GM19438 (cell line): ENCODE results near the gene PRRC2B.
"Not testable (repeated sequence)": the region's sequence is repeated elsewhere in the genome, so short reads cannot be mapped to it uniquely, and the experiment has no call there.

Experiments
- ATAC-seq: cut with Tn5 transposase; IDR thresholded peaks from one replicate; pipeline ENCODE4 v1.9.1; 2021; ENCODE audit warnings: low read depth; ENCODE audit not compliant: unreplicated experiment

The PRRC2B gene

DNA sequence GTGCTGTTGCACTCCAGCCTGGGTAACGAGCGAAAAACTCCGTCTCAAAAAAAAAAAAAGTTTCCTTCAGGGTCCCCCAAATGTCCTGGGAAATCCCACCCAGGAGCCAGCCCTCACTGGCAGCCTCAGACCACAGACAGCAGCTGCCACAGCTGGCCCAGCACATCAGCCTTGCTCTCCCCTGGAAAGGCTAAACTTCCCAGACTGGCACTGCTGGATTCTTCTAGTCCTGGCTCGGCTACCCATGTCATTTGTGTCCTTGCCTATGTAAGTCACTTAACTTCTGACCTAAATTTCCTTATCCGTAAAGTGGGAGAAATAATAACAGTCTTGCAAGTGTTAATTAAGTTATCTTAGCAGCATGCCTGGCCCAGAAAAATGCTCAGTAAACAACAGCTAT is 8.6 kb upstream of the PRRC2B start:
- no peak for ATAC-seq

DNA sequence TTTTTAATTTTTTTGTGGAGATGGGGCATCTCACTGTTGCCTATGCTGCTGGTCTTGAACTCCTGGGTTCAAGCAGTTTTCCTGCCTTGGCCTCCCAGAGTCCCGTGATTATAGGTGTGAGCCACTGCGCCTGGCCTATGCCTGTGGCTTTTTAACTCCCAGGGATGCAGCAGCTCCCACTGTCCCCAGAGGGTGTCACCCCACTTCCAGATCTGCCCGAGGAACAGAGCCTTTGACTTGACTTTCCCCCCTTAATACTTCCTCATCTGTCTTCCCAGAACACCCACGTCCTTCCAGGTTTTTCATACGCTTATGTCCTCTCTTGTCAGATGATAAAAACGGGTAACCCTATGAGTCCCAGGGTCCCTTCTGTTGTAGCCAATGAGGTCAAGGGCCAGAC is 7.6 kb upstream of the PRRC2B start:
- ATAC-seq: no peak

DNA sequence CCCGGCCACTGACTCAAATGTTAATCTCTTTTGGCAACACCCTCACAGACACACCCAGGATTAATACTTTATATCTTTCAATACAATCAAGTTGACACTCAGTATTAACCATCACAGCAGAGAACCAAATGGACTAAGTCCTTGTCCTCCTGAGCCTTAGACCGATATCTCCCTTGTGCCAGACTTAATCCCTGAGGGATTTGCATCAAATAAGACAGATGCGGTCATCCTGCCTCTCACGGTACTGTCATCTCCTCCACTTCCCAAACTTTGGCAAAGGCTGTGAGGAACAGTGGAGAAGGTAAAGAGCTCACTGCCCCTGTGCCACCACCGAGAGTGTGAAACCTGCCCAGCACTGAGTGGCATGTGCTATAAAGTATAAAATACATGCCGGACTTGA is 6.5 kb upstream of the PRRC2B start:
- ATAC-seq: no peak

DNA sequence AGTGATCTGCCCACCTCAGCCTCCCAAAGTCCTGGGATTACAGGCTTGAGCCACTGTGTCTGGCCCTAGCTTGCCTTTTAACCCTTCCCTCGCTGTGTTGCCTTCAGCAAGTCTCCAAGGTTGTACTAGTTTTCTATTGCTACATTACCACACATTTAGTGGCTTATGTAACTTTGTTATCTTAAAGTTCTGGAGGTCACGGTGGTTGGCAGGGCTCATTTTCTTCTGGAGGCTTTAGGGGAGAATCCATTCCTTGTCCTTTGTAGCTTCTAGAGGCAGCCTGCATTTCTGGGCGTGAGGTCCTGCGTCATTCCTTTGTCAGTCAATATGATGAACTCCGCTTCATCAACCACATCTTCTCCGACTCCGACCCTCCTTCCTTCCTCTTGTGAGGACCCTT is 2.9 kb upstream of the PRRC2B start:
- no peak for ATAC-seq

DNA sequence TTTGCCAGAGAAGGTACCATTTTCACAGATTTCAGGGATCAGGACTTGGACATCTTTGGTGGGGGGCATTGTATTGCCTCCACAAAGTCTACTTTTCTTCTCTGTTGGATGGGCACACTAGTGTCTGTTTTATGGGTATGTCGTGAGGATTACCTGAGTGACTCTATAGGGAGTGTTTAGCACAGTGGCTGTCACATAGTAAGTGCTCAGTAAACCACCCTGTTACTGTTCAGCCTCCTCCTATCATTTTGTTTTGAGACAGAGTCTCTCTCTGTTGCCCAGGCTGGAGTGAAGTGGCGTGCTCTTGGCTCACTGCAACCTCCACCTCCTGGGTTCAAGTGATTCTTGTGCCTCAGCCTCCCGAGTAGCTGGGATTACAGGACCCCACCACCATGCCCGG is 2.4 kb upstream of the PRRC2B start:
- ATAC-seq: no peak

DNA sequence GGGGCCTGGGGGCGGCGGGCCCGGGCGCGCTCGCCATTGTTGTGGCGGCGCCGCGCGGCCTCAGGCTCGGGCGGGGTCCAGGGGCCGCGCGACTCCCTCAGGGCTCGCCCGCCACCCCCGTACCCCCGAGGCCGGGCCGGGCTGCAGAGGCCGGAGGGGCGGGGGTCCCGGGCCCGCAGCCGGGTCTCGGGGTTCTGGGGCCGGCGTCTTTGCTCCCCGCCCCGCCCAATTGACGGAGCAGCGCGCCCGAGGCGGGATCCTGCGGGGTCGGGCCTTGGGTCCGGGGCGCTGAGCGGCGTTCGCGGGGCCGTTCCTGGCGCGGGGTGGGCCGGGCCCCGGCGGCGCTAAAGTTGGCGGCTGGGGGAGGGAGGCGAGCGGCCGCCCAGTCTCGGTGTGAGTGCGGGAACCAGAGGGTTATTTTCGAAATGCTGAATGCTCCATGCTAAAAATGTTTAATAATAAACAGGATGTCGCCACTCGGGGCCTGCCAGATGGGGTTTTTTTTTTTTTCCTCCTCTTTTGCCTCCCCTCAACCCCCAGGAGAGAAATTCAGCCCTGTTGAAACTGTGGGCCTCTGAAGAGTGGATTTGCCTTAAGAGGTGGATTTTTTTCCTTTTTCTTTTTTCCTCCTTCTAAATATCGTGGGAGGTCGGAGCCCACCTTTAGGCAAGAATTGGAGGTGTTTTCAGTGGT is 724 bp downstream of the PRRC2B start:
- ATAC-seq: peak; percentile 36

DNA sequence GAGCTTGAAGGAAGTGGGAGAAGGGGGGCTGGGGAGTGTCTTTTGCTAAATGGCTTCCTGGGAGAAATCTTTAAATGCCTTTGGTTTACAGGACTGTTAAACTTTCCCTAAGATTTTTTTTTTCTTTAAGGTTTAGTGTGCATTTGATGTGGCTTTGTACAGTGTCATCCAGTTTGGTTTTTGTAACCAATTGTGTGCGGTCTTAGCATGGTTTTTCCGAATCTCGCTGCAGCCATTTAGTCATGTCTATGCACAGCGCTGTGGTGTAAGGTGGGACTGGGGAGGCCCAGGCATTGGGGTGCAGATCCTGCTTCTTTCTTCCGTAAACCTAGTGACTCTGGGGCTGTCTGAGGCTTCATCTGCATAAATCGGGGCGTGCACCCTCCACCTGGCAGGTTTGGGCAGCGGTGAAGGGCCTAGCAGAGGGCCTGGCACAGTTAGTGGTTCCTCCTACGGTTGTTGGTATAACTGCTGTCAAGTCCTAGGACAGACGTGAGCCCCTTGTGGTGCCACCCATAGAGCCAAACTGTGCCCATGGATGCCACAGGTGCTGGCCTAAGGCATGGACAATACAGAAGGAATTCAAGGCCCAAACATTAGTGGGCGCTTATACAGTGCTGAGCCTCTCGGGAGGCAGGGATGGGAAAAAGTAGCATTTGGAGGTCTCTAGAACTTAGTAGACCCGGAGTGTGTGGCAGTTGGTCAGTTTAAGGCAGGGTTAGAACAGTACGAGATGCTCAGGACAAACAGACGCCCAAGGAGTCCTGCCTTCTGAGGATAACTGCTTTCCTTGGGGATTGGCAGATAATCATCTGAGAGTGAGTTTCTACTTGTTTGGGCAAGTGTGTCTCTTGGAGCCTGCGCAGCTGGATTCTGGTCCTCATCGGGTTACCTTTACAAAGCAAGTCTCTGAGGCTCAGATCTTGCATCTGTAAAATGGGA is 1.5 kb downstream of the PRRC2B start:
- no peak for ATAC-seq

DNA sequence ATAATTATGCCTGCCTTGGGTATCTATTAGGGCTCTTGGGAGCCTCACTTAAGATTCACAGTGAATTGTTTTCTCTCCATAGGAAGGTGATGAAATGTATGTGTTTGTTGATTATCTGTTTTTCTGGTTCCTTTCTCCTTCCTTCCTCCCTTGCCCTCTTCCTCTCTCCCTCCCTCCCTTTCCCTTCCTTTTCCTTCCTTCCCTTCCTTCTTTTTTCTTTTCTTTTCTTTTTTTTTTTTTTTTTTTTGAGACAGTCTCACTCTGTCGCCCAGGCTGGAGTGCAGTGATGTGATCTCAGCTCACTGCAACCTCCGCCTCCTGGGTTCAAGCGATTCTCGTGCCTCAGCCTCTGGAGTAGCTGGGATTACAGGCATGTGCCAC is 2.2 kb downstream of the PRRC2B start:
- ATAC-seq: not testable (repeated sequence)

DNA sequence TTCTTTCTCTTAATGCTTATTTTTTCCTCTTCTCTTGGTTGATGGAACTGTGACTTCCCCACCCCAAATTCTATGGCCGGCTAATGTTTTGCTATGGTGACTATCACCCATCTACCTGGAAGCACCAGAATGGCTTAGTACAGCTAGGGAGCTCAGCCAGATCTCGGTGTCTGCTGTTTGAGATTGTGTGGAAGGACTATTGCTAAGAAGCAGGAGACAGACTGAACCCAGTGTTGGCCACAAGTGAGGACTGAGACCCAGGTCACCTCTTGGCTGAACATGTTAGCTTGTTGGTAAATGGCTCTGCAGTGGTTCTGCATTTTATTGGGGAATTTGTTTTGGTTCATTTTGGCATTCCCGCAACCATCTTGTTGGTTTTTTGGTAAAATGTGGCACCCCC is 2.7 kb downstream of the PRRC2B start:
- no peak for ATAC-seq

DNA sequence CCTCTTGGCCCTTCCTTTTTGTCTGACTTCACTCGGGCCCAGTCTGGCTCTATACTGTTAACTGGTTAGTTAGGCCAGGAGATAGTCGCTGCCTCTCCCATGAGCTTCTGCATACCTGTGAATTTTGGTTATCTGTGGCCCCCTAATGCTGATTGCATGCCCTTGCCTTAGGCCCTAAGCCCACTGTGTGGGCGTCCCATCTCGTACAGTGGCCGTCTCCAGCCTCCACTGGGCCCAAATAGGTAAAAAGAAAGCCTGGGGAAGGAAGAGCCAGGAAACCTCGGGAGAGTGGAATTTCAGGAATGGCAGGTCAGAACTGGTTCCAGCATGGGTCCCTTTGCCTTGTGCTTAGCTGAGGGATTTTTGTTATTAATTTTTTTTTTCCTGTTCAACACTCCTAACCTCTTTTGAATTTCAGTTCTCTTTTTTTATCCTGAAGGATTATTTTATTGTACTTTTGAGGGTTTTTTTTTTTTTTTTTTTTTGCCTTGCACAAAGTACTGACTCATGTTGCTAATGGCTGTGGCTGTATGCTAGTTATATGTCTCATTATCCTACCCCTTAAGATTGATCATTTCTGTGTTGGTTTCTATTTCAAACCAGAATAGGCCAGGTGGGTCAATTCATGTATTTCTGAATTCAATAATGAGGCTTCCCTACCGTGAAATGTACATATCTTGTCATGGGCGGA is 3.4 kb downstream of the PRRC2B start:
- ATAC-seq: no peak

DNA sequence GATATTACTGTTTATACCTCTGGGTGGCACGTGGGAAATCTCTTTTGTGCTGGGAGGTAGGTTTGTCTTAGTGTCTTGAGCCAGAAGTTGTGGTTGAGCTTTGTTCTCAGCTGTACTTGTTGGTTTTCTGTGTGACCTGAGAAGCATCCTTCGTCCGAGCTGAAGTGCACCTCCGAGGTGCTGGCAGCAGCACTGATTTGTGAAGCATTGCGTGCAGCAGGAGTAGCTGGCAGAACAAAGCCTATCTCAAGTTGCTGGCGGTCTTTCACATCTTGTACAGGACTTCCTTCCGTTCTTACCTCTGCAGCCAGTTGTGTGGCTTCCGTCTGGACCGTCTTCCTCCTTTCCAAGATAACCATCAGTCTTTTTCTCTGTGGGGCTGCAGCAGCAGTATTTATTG is 4.3 kb downstream of the PRRC2B start:
- ATAC-seq: no peak

DNA sequence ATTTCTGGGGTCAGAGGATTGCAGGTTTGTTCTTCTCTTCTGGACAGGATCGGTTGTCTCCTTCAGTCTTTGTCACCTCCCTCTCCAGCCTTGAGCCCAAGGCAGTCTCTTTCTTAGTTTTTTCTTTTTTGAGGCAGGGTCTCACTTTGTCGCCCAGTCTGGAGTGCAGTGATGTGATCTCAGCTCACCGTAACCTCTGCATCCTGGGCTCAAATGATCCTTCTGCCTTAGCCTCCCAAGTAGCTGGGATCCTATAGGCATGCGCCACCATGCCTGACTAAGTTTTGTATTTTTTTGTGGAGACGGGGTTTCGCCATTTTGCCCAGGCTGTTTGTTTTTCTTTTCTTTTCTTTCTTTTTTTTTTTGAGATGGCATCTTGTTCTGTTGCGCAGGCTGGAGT is 6.1 kb downstream of the PRRC2B start:
- no peak for ATAC-seq

DNA sequence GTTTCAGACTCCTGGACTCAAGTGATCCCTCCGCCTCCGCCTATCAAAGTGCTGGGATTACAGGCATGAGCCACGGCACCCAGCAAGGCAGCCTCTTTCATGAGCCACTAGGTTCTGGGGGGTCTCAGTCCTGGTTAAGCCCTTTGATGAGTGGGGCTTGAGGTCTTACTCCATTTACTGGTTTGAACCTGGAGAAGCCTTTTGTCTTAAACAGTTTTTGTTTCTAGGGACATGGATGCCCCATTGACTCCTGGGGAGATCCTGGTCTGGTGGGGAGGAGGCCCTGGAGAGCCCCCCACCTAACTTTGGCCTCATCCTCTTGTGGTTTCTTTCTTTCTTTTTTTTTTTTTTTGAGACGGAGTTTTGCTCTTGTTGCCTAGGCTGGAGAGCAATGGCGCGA is 6.7 kb downstream of the PRRC2B start:
- no peak for ATAC-seq

DNA sequence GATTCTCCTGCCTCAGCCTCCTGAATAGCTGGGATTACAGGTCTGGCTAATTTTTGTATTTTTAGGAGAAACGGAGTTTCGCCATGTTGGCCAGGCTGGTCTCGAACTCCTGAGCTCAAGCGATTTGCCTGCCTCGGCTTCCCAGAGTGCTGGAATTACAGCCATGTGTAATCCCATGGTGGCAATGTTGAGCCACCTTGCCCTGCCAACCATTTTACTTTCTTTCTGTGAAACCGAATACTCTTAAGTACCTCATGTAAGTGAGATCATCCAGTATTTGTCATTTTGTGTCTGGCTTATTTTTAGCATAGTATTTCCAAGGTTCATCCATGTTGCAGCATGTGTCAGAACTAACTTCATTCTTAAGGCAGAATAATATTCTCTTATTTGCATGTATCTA is 8.2 kb downstream of the PRRC2B start:
- no peak for ATAC-seq

DNA sequence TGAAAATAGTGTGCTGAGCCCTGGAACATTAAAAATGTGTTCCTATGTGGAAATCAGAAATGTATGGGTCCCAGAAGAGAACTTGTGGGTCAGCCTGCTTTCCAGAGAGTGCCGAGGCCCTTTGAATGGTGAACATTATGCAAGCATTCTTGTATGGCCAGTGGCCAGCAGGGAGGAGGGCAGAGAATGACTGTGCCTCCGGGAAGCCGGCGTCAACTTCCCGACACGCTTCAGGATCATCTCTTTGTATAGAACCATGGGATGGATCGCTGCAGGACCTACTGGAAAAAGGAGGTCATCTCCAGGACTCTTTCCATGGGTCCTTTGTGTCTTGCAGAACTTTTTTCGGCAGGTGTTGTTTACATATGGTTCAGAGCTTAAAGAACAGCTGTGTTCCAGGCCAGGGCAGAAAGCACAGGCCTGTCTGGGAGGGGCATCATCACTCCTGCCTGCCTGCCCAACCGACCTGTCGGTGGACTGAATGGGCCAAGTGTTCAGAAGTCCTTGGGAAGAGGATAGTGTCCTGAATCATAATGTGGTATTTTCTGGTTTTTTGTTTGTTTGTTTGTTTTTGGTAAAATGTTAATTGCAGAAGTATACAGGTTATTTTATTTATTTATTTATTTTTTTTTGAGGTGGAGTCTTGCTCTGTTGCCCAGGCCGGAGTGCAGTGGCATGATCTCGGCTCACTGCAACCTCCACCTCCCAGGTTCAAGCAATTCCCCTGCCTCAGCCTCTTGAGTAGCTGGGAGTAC is 9.0 kb downstream of the PRRC2B start:
- no peak for ATAC-seq

DNA sequence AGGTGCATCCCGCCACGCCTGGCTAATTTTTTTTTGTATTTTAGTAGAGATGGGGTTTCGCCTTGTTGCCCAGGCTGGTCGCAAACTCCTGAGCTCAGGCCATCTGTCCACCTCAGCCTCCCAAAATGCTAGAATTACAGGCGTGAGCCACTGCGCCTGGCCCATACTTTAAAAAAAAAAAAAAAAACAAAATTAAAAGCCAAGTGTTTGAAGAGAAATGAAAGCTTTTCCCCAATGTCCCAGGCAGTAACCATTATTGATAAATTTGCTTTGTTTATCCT is 9.5 kb downstream of the PRRC2B start:
- no peak for ATAC-seq

DNA sequence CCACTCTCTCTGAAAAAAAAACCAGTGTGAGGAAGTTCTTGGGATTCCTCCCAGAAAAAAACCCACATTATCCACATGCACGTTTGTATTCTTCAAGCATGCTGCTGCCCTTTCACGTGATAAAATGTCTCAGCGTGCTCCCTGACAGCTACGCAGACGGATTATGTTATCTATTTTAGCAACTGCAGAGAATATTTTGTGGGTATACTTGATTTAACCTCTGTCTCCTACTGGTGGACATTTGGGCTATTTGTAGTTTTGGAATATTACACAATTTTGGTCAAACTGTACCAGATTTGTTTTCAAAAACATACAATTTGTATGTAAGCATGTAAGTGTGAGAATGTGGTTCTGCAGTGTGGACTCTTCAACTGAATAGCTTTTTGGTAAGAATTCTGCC is 10.7 kb downstream of the PRRC2B start:
- no peak for ATAC-seq

DNA sequence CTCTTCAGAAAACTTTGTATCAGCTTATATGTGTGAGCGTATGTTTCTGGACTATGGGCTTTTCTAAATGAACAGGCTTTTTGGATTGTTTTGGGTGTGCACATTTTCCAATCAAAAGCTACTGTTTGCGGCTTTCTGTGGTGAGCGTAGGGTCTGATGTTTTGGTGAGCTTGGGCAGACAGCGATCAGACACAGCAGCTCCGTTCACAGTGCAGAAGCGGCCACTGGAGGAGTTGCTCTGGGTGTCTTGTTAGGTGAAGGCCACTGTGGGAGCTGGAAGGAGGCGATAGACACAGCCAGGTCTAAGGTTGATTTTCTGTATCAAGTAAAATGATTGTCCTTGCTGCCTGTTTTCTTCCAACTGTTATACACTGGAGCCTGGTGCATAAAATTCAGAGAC is 11.1 kb downstream of the PRRC2B start:
- ATAC-seq: no peak

DNA sequence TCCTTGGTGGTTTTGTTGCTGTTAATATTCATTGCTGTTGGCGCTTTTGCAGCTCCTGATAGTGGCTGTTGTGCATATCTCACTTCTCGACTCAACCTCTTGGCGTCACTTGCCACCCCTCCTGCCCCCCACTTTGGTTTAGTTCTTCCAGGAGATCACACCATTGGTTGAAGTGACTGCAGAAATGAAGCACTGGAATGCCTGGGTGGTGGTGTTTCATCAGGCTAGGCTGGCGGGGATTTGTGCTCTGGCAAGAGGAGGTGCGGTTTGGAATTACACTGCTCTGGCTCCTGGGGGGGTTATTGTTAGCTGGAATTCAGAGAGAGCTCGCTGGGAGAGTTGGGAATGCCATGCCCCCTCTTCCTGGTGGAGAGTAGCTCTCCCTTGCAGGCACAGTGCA is 11.5 kb downstream of the PRRC2B start:
- ATAC-seq: no peak

DNA sequence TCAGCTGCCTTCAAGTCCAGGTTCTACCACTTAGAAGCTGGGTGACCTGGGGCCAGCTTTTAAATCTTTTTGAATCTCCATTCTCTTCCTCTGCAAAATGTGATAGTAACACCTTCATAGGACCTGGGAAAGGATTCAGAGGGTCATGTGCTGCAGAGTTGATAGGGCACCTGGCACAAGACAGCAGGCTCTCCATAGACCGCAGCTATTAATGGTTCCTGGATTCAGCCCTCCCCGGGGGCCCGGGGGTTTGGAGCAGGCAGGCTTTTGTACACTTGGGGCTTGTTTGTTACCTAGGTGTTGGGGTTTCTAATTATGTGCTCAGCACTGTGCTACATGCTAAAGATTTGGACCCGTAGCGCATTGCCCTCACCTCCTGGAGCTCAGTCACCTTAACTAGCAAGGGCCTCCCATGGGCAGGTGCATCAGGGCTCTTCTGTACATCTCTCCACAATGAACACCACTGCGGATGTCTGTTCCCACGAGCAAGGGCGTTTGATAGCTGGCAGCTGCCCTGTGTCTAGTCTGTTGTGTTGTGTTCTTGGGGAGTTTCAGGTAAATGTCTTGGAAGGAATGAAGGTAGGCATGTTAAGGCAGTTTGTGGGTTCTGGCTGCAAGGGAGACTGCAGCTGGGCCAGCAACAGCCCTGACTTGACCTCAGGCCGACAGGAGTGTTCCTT is 12.1 kb downstream of the PRRC2B start:
- no peak for ATAC-seq
